H9 (cell line): ENCODE data around the gene SORCS2. TPM values are rescaled to one million over a fixed set of nuclear protein-coding genes. Genes with fewer than 3 reads are reported as not detected.

ENCODE experiments used
- DNase-seq: peaks from one replicate; pipeline ENCODE4 v3.0.0-alpha.2; 2017
- H2AFZ ChIP-seq: one replicate; pipeline ENCODE4 v1.6.1; 2013; ENCODE audit warnings: mild to moderate bottlenecking, low read length, control low read depth, moderate library complexity
- H2AK5ac ChIP-seq: 2 replicates; pipeline ENCODE4 v1.6.1; 2013; ENCODE audit warnings: low read length, control low read depth, mixed read lengths; ENCODE audit not compliant: insufficient read length
- H2BK120ac ChIP-seq: one replicate; pipeline ENCODE4 v1.6.1; 2013; ENCODE audit warnings: low read depth, mild to moderate bottlenecking, low read length, control low read depth, inconsistent platforms; ENCODE audit not compliant: poor library complexity, severe bottlenecking
- H2BK12ac ChIP-seq: 2 replicates; pipeline ENCODE4 v1.6.1; 2013; ENCODE audit warnings: low read length, control low read depth, mixed read lengths, low read depth; ENCODE audit not compliant: insufficient read length
- H2BK15ac ChIP-seq: 2 replicates; pipeline ENCODE4 v1.6.1; 2013; ENCODE audit warnings: low read depth, low read length, control low read depth
- H2BK20ac ChIP-seq: one replicate; pipeline ENCODE4 v1.6.1; 2013; ENCODE audit warnings: low read depth, mild to moderate bottlenecking, low read length, control low read depth, inconsistent platforms; ENCODE audit not compliant: poor library complexity, severe bottlenecking
- H2BK5ac ChIP-seq: 2 replicates; pipeline ENCODE4 v1.6.1; 2013; ENCODE audit warnings: low read length, control low read depth, mixed read lengths; ENCODE audit not compliant: insufficient read length
- H3K14ac ChIP-seq: 2 replicates; pipeline ENCODE4 v1.6.1; 2013; ENCODE audit warnings: low read length, control low read depth; ENCODE audit not compliant: insufficient read depth
- H3K18ac ChIP-seq: 2 replicates; pipeline ENCODE4 v1.6.1; 2013; ENCODE audit warnings: low read depth, mild to moderate bottlenecking, mixed read lengths, low read length, control low read depth; ENCODE audit not compliant: insufficient read length
- H3K23ac ChIP-seq: 2 replicates; pipeline ENCODE4 v1.6.1; 2013; ENCODE audit warnings: low read length, control low read depth, mixed read lengths, low read depth; ENCODE audit not compliant: insufficient read length
- H3K23me2 ChIP-seq: 2 replicates; pipeline ENCODE4 v1.6.1; 2013; ENCODE audit warnings: low read depth, mild to moderate bottlenecking, mixed read lengths, low read length, control low read depth; ENCODE audit not compliant: insufficient read length, poor library complexity, severe bottlenecking
- H3K27ac ChIP-seq: 2 replicates; pipeline ENCODE4 v1.5.1; 2013; ENCODE audit warnings: low read length, control low read depth, mixed read lengths, low read depth; ENCODE audit not compliant: insufficient read length
- H3K27me3 ChIP-seq: 2 replicates; pipeline ENCODE4 v1.6.1; 2013; ENCODE audit warnings: low read length, control low read depth, inconsistent platforms; ENCODE audit not compliant: insufficient read depth
- H3K4ac ChIP-seq: 2 replicates; pipeline ENCODE4 v1.6.1; 2013; ENCODE audit warnings: low read depth, mild to moderate bottlenecking, control low read depth, inconsistent platforms, low read length, moderate library complexity
- H3K4me1 ChIP-seq: 2 replicates; pipeline ENCODE4 v1.6.1; 2013; ENCODE audit warnings: low read length, control low read depth, inconsistent platforms; ENCODE audit not compliant: insufficient read depth
- H3K4me2 ChIP-seq: 2 replicates; pipeline ENCODE4 v1.6.1; 2013; ENCODE audit warnings: low read length, control low read depth, mixed read lengths; ENCODE audit not compliant: insufficient read length, insufficient read depth
- H3K56ac ChIP-seq: 2 replicates; pipeline ENCODE4 v1.6.1; 2013; ENCODE audit warnings: low read depth, mild to moderate bottlenecking, mixed read lengths, low read length, control low read depth; ENCODE audit not compliant: insufficient read length
- H3K79me1 ChIP-seq: 2 replicates; pipeline ENCODE4 v1.6.1; 2013; ENCODE audit warnings: low read depth, mild to moderate bottlenecking, moderate library complexity, low read length, control low read depth, inconsistent platforms; ENCODE audit not compliant: insufficient read depth, poor library complexity, severe bottlenecking
- H3K79me2 ChIP-seq: 2 replicates; pipeline ENCODE4 v1.6.1; 2013; ENCODE audit warnings: low read length, control low read depth, inconsistent platforms; ENCODE audit not compliant: insufficient read depth
- H3K9ac ChIP-seq: 2 replicates; pipeline ENCODE4 v1.6.1; 2013; ENCODE audit warnings: low read length, control low read depth, mixed read lengths; ENCODE audit not compliant: insufficient read length; ENCODE audit errors: extremely low read depth
- H3K9me3 ChIP-seq: one replicate; pipeline ENCODE4 v1.6.1; 2013; ENCODE audit warnings: low read depth, low read length, inconsistent platforms; ENCODE audit not compliant: control insufficient read depth
- H3T11ph ChIP-seq: one replicate; pipeline ENCODE4 v1.6.1; 2013; ENCODE audit warnings: mild to moderate bottlenecking, low read length, control low read depth, inconsistent platforms
- H4K20me1 ChIP-seq: one replicate; pipeline ENCODE4 v1.6.1; 2013; ENCODE audit not compliant: control insufficient read depth, insufficient read length, insufficient read depth
- H4K5ac ChIP-seq: 2 replicates; pipeline ENCODE4 v1.6.1; 2013; ENCODE audit warnings: low read depth, mild to moderate bottlenecking, mixed read lengths, low read length, control low read depth; ENCODE audit not compliant: insufficient read length
- H4K8ac ChIP-seq: replicated peaks from 2 replicates; pipeline ENCODE4 v1.6.1; 2013; ENCODE audit warnings: low read length, control low read depth, mixed read lengths, low read depth; ENCODE audit not compliant: insufficient read length
- H4K91ac ChIP-seq: 2 replicates; pipeline ENCODE4 v1.6.1; 2013; ENCODE audit warnings: low read depth, mild to moderate bottlenecking, moderate library complexity, mixed read lengths, low read length, control low read depth; ENCODE audit not compliant: insufficient read length
- H3K27ac Mint-ChIP-seq, 3 experiments: 2 replicates in 2 of 3; 3 replicates in 1 of 3; pipeline ENCODE4 v1.8.0; 2020 to 2021; ENCODE audit warnings: mixed read lengths in 3 of 3, mild to moderate bottlenecking in 1 of 3, moderate library complexity in 1 of 3
- H3K27me3 Mint-ChIP-seq: 2 replicates; pipeline ENCODE4 v1.8.0; 2021; ENCODE audit warnings: low read depth, mild to moderate bottlenecking, moderate library complexity, mixed read lengths
- H3K36me3 Mint-ChIP-seq, 3 experiments: 2 replicates in 2 of 3; 3 replicates in 1 of 3; pipeline ENCODE4 v1.8.0; 2020 to 2021; ENCODE audit warnings: low read depth in 3 of 3, mixed read lengths in 3 of 3; ENCODE audit not compliant: insufficient read depth in 1 of 3
- H3K4me1 Mint-ChIP-seq, 2 experiments: 2 replicates each; pipeline ENCODE4 v1.8.0; 2020; ENCODE audit warnings: mixed read lengths in 2 of 2
- H3K4me3 Mint-ChIP-seq, 2 experiments: 2 replicates in 1 of 2; 3 replicates in 1 of 2; pipeline ENCODE4 v1.8.0; 2020 to 2021; ENCODE audit warnings: mild to moderate bottlenecking in 2 of 2, mixed read lengths in 2 of 2, moderate library complexity in 1 of 2
- H3K9me3 Mint-ChIP-seq, 2 experiments: 2 replicates in 1 of 2; 3 replicates in 1 of 2; pipeline ENCODE4 v1.8.0; 2020; ENCODE audit warnings: mild to moderate bottlenecking in 2 of 2, mixed read lengths in 2 of 2, moderate library complexity in 1 of 2
- CTCF ChIP-seq: fragments of 200-600 bp; sonication (generic); conservative IDR thresholded peaks from 3 replicates; pipeline ENCODE4 v1.8.0; 2021; ENCODE audit warnings: antibody characterized with exemption, mild to moderate bottlenecking
- WGBS: extraction: QIAGEN DNeasy Blood & Tissue Kit; methylation state at CpG from one replicate; pipeline ENCODE4 v1.1.7; 2013; ENCODE audit warnings: missing lambda C conversion rate, low lambda C conversion rate, mixed read lengths; ENCODE audit not compliant: insufficient read length; ENCODE audit errors: extremely low coverage; 5-methylcytosine and 5-hydroxymethylcytosine counted together
- total RNA-seq: library from RNA; stranded (reverse); gene quantifications from 2 replicates; pipeline ENCODE4 v1.2.1, GENCODE V29; 2021

SORCS2 gene
- total RNA-seq, 1 experiment from 2014 or later, result 0.57 TPM

- H3K4me3 Mint-ChIP-seq, result no peak overlapping the region
- H4K5ac ChIP-seq, result no peak overlapping the region
These were observed 513.3 kb downstream of the SORCS2 start for GRCh38 chr4:7705593-7705992.

More at GRCh38 chr4:7705593-7705992, 513.3 kb downstream of the SORCS2 start:
- Histone ChIP-seq H3K79me2 (no peaks in the 10 kb centered on the region), H3K27ac (no peak overlapping the region), H2BK5ac (no peak overlapping the region), H3K4ac (no peak overlapping the region), H3K4me2 (no peak overlapping the region), H2BK20ac (no peak overlapping the region), H3K9me3 (no peaks in the 10 kb centered on the region), H2AFZ (no peak overlapping the region), H2AK5ac (no peak overlapping the region), H4K91ac (no peak overlapping the region), H4K8ac (no peak overlapping the region), H3K56ac (no peak overlapping the region), H3K9ac (no peak overlapping the region), H3K27me3 (no peaks in the 10 kb centered on the region), H3T11ph (no peak overlapping the region), H3K4me1 (no peaks in the 10 kb centered on the region), H3K23me2 (no peaks in the 10 kb centered on the region), H4K20me1 (no peaks in the 10 kb centered on the region), H3K14ac (no peak overlapping the region; the same call in 1 of the 2 replicates), H2BK15ac (no peak overlapping the region), H3K23ac (no peak overlapping the region), H2BK120ac (no peak overlapping the region), H3K79me1 (no peaks in the 10 kb centered on the region), H3K18ac (no peak overlapping the region), H2BK12ac (no peak overlapping the region)
- no peak for TF ChIP-seq CTCF
- DNase-seq, result no peak
- no peak overlapping the region for H3K27ac Mint-ChIP-seq
- no CpG with 5 or more reads among the region's 7 CpGs for WGBS
- peaks cover 4 to 20% of the 10 kb centered on the region in 2 experiments for H3K4me1 Mint-ChIP-seq
- no peaks in the 10 kb centered on the region for H3K36me3 Mint-ChIP-seq
- H3K9me3 Mint-ChIP-seq, result no peaks in the 10 kb centered on the region
- no peaks in the 10 kb centered on the region; the same call in none of the 2 replicates for H3K27me3 Mint-ChIP-seq
